Measurements from ENCODE around the gene LAMTOR2. TPM values are rescaled to one million over a fixed set of nuclear protein-coding genes. Genes with fewer than 3 reads are reported as not detected.
A peak's percentile ranks its signal among the peaks of the same experiment; 100 is the strongest.

The LAMTOR2 gene
- total and polyA plus RNA-seq, 4 donors: 71.2 to 143 (median 103) TPM

GRCh38 chr1:156021093-156021428 lies 33.5 kb upstream of the LAMTOR2 start:
- peak overlapping the region in 1 of 2 donors; percentile 42 for H3K9ac ChIP-seq (ENCODE audit: insufficient read depth in 1 of 2, low read length in 2 of 2)

GRCh38 chr1:156021954-156022353 lies 32.6 kb upstream of the LAMTOR2 start:
- DNase-seq (no peak), ATAC-seq (ENCODE audit: insufficient read depth, low FRiP score) (no peak)
- H3K27me3 ChIP-seq (ENCODE audit: control insufficient read depth in 3 of 3, insufficient read depth in 3 of 3, low read length in 2 of 3): no peaks in the 10 kb centered on the region
- H3K9ac ChIP-seq (ENCODE audit: insufficient read depth in 1 of 2, low read length in 2 of 2): no peak overlapping the region
- no peak overlapping the region for H3K27ac ChIP-seq (ENCODE audit: low read depth in 1 of 2, low read length in 1 of 2)
- H3K4me1 ChIP-seq (ENCODE audit: control insufficient read depth in 5 of 5, insufficient read depth in 5 of 5, low read length in 5 of 5): peaks cover 3 to 10% (median 6%) of the 10 kb centered on the region in 5 donors
- H3K36me3 ChIP-seq (ENCODE audit: control insufficient read depth in 4 of 4, insufficient read depth in 4 of 4, low read length in 4 of 4): peaks cover 1 to 21% (median 3%) of the 10 kb centered on the region in 4 donors
- no peak for TF ChIP-seq CTCF (IDR thresholded peaks at IDR 0.05; ENCODE audit: control extremely low read depth, extremely low read depth)
- H3K9me3 ChIP-seq (ENCODE audit: control insufficient read depth in 4 of 4, insufficient read depth in 3 of 4, low read length in 3 of 4): no peaks in the 10 kb centered on the region
- 65 to 73% methylated on average over 2 of the region's 2 CpGs for WGBS, 2 donors
- no peak overlapping the region for H3K4me3 ChIP-seq

More at GRCh38 chr1:156021093-156021428, 33.5 kb upstream of the LAMTOR2 start:
- no peak for TF ChIP-seq CTCF (IDR thresholded peaks at IDR 0.05; ENCODE audit: control extremely low read depth, extremely low read depth)
- DNase-seq (no peak), ATAC-seq (ENCODE audit: insufficient read depth, low FRiP score) (no peak)
- Histone ChIP-seq H3K9me3 (ENCODE audit: control insufficient read depth in 4 of 4, insufficient read depth in 3 of 4, low read length in 3 of 4) (no peaks in the 10 kb centered on the region), H3K27ac (ENCODE audit: low read depth in 1 of 2, low read length in 1 of 2) (no peak overlapping the region), H3K4me3 (no peak overlapping the region), H3K36me3 (ENCODE audit: control insufficient read depth in 4 of 4, insufficient read depth in 4 of 4, low read length in 4 of 4) (peaks cover 2 to 25% (median 6%) of the 10 kb centered on the region in 4 donors), H3K27me3 (ENCODE audit: control insufficient read depth in 3 of 3, insufficient read depth in 3 of 3, low read length in 2 of 3) (no peaks in the 10 kb centered on the region), H3K4me1 (ENCODE audit: control insufficient read depth in 5 of 5, insufficient read depth in 5 of 5, low read length in 5 of 5) (peaks cover 2 to 10% (median 6%) of the 10 kb centered on the region in 5 donors)
- 2 to 3% methylated on average over 4 of the region's 4 CpGs for WGBS, 2 donors

- Histone ChIP-seq H3K36me3 (ENCODE audit: control insufficient read depth in 4 of 4, insufficient read depth in 4 of 4, low read length in 4 of 4) (peaks cover 0 to 2% (median 0%) of the 10 kb centered on the region in 4 donors), H3K27ac (ENCODE audit: low read depth in 1 of 2, low read length in 1 of 2) (no peak overlapping the region), H3K27me3 (ENCODE audit: control insufficient read depth in 3 of 3, insufficient read depth in 3 of 3, low read length in 2 of 3) (no peaks in the 10 kb centered on the region), H3K9ac (ENCODE audit: insufficient read depth in 1 of 2, low read length in 2 of 2) (no peak overlapping the region), H3K4me3 (no peak overlapping the region), H3K4me1 (ENCODE audit: control insufficient read depth in 5 of 5, insufficient read depth in 5 of 5, low read length in 5 of 5) (peaks cover 2 to 5% (median 4%) of the 10 kb centered on the region in 5 donors), H3K9me3 (ENCODE audit: control insufficient read depth in 4 of 4, insufficient read depth in 3 of 4, low read length in 3 of 4) (no peaks in the 10 kb centered on the region)
- ATAC-seq (ENCODE audit: insufficient read depth, low FRiP score) (no peak), DNase-seq (no peak)
- TF ChIP-seq CTCF (IDR thresholded peaks at IDR 0.05; ENCODE audit: control extremely low read depth, extremely low read depth): no peak
- WGBS, 2 donors: 83 to 91% methylated on average over 5 of the region's 5 CpGs
Observed at GRCh38 chr1:156024801-156025200, 29.8 kb upstream of the LAMTOR2 start.

GRCh38 chr1:156025876-156026275 lies 28.7 kb upstream of the LAMTOR2 start:
- ATAC-seq (ENCODE audit: insufficient read depth, low FRiP score): no peak
- WGBS, 2 donors: 9 to 11% methylated on average over 9 of the region's 9 CpGs

More at GRCh38 chr1:156025876-156026275, 28.7 kb upstream of the LAMTOR2 start:
- no peaks in the 10 kb centered on the region for H3K36me3 ChIP-seq (ENCODE audit: control insufficient read depth in 4 of 4, insufficient read depth in 4 of 4, low read length in 4 of 4)
- H3K4me1 ChIP-seq (ENCODE audit: control insufficient read depth in 5 of 5, insufficient read depth in 5 of 5, low read length in 5 of 5): peaks cover 0 to 3% (median 0%) of the 10 kb centered on the region in 5 donors
- H3K27ac ChIP-seq (ENCODE audit: low read depth in 1 of 2, low read length in 1 of 2): peak overlapping the region in 1 of 2 donors; percentile 22
- no peaks in the 10 kb centered on the region for H3K27me3 ChIP-seq (ENCODE audit: control insufficient read depth in 3 of 3, insufficient read depth in 3 of 3, low read length in 2 of 3)
- no peaks in the 10 kb centered on the region for H3K9me3 ChIP-seq (ENCODE audit: control insufficient read depth in 4 of 4, insufficient read depth in 3 of 4, low read length in 3 of 4)
- peak; percentile 41 to 66 (median 58) for DNase-seq
- no peak overlapping the region for H3K4me3 ChIP-seq
- H3K9ac ChIP-seq (ENCODE audit: insufficient read depth in 1 of 2, low read length in 2 of 2): no peak overlapping the region
- peak; percentile 38 for TF ChIP-seq CTCF (IDR thresholded peaks at IDR 0.05; ENCODE audit: control extremely low read depth, extremely low read depth)

Data from lung (tissue), 12 donors.